Measurements from ENCODE around the gene ANKRA2.

DNA sequence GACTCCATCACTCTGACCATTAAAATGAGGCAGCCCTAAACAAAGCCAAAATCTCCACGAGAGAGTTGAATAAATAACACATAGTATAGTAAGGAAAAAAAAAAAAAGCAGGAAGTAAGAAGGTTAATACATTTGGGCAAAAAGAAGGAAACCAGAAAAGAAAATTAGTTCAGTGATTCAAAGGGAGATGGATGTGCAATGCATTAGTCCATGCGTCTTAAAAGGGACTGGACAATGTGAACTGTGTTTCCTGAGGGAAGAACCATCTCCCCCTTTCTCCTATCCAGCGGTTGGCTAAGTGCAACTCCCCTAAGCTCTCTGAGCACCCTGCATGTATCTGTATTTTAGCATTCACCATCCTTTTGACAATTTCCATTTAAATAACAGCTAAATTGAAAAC is 1.4 kb downstream of the ANKRA2 start:
- TF ChIP-seq POLR2AphosphoS5 (IDR thresholded peaks at IDR 0.05) (no peak), POLR2A (IDR thresholded peaks at IDR 0.05) (no peak)
- TF ChIP-seq, protein P1, sequence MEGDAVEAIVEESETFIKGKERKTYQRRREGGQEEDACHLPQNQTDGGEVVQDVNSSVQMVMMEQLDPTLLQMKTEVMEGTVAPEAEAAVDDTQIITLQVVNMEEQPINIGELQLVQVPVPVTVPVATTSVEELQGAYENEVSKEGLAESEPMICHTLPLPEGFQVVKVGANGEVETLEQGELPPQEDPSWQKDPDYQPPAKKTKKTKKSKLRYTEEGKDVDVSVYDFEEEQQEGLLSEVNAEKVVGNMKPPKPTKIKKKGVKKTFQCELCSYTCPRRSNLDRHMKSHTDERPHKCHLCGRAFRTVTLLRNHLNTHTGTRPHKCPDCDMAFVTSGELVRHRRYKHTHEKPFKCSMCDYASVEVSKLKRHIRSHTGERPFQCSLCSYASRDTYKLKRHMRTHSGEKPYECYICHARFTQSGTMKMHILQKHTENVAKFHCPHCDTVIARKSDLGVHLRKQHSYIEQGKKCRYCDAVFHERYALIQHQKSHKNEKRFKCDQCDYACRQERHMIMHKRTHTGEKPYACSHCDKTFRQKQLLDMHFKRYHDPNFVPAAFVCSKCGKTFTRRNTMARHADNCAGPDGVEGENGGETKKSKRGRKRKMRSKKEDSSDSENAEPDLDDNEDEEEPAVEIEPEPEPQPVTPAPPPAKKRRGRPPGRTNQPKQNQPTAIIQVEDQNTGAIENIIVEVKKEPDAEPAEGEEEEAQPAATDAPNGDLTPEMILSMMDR (IDR thresholded peaks at IDR 0.05 in 8 of 11, conservative IDR thresholded peaks at IDR 0.05 in 3 of 11), result no peak

Data from spleen (tissue), 7 donors.